ENCODE data around the gene TMEM167B.

TMEM167B gene

DNA sequence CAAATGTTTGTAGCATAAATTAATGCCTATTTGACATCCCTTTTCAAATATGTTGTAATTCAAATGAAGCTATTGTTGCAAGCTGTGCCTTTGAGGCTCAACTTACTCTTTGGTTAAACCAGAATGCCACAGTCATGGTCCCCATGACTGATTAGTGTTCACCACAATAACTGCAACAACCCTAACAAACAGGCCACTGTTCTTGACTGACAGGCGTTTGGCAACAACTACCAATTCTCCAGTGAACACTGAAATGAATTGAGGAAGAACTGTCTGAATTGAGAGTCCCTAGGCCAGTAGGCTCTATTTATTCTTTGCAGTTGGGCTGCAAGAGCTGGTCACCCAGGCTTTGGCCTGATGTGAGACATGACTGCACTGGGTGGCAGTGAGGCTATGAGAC is 6.6 kb upstream of the TMEM167B start:
- Histone ChIP-seq H2AK5ac (ENCODE audit: low read length) (no peak overlapping the region), H3K36me3 (ENCODE audit: control insufficient read depth, insufficient read depth, low read length) (no peaks in the 10 kb centered on the region), H3K79me2 (ENCODE audit: control insufficient read depth, insufficient read depth, low read length) (no peaks in the 10 kb centered on the region), H2BK120ac (ENCODE audit: low read depth, low read length) (no peak overlapping the region), H4K5ac (ENCODE audit: low read length) (no peak overlapping the region), H3K56ac (ENCODE audit: low read length) (no peak overlapping the region), H3K4me1 (ENCODE audit: control insufficient read depth, low read depth, low read length) (no peaks in the 10 kb centered on the region), H3K27me3 (ENCODE audit: insufficient read depth, low read length, poor library complexity) (no peaks in the 10 kb centered on the region), H3K4ac (ENCODE audit: low read depth, low read length) (no peak overlapping the region), H3K18ac (ENCODE audit: low read length) (no peak overlapping the region), H3K79me1 (ENCODE audit: low read length) (no peaks in the 10 kb centered on the region), H3K4me3 (ENCODE audit: low read length) (no peak overlapping the region), H3K23ac (ENCODE audit: low read length) (no peak overlapping the region), H4K8ac (ENCODE audit: low read depth, low read length) (no peak overlapping the region), H2BK5ac (ENCODE audit: low read length) (no peak overlapping the region), H3K9ac (ENCODE audit: low read length) (no peak overlapping the region), H3K4me2 (ENCODE audit: low read length) (no peak overlapping the region), H3K27ac (ENCODE audit: low read depth, low read length) (no peak overlapping the region), H2BK15ac (replicated peaks; ENCODE audit: low read depth) (no peak overlapping the region)
- WGBS (ENCODE audit: extremely low coverage, insufficient coverage, low lambda C conversion rate) = no CpG with 5 or more reads among the region's 1 CpG
- DNase-seq = no peak

DNA sequence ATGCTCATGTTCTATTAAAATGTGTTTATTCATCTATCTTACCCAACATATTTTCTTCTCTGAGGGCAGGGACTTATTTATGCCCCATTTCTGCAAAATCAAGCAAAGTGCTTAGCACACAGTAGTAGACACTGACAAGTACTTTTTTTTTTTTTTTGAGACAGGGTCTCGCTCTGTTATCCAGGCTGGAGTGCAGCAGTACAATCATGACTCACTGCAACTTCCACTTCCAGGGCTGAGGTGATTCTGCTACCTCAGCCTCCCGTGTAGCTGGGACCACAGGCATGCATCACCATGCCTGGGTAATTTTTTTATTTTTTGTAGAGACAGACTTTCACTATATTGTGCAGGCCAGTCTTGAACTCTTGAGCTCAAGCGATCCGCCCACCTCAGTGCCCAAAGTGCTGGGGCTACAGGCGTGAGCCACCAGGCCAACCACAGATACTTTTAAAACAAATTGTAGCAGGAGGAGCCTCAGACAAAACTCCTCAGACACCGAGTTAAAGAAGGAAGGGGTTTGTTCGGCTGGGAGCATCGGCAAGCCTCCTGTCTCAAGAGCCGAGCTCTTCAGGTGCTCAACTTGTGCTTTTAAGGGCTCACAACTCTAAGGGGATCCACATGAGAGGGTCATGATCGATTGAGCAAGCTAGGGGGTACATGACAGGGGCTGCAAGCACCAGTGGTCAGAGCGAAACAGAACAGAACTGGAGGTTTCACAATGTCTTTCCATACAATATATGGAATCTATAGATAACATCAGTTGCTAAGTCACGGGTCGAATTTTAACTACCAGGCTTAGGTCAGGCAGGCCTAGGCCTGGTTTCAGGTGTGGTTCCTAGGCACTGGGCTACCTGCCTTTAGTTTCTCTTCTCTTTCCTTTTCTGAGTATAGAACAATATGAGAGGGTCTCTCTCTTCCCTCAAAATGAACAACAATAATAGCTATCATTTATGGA is 5.7 kb upstream of the TMEM167B start:
- H3K36me3 ChIP-seq (ENCODE audit: control insufficient read depth, insufficient read depth, low read length) = no peaks in the 10 kb centered on the region
- H3K4me3 ChIP-seq (ENCODE audit: low read length) = no peak overlapping the region
- WGBS (ENCODE audit: extremely low coverage, insufficient coverage, low lambda C conversion rate) = no CpG with 5 or more reads among the region's 13 CpGs
- H3K79me2 ChIP-seq (ENCODE audit: control insufficient read depth, insufficient read depth, low read length) = no peaks in the 10 kb centered on the region
- H3K27me3 ChIP-seq (ENCODE audit: insufficient read depth, low read length, poor library complexity) = no peaks in the 10 kb centered on the region
- DNase-seq = no peak
- H3K4ac ChIP-seq (ENCODE audit: low read depth, low read length) = no peak overlapping the region
- no peak overlapping the region for H2BK5ac ChIP-seq (ENCODE audit: low read length)
- no peak overlapping the region for H2BK120ac ChIP-seq (ENCODE audit: low read depth, low read length)
- peak overlapping the region; percentile 28 for H4K8ac ChIP-seq (ENCODE audit: low read depth, low read length)
- no peaks in the 10 kb centered on the region for H3K4me1 ChIP-seq (ENCODE audit: control insufficient read depth, low read depth, low read length)
- no peak overlapping the region for H3K9ac ChIP-seq (ENCODE audit: low read length)
- no peaks in the 10 kb centered on the region for H3K79me1 ChIP-seq (ENCODE audit: low read length)
- H3K23ac ChIP-seq (ENCODE audit: low read length) = no peak overlapping the region
- no peak overlapping the region for H3K27ac ChIP-seq (ENCODE audit: low read depth, low read length)
- H3K56ac ChIP-seq (ENCODE audit: low read length) = no peak overlapping the region
- no peak overlapping the region for H3K18ac ChIP-seq (ENCODE audit: low read length)
- no peak overlapping the region for H2BK15ac ChIP-seq (replicated peaks; ENCODE audit: low read depth)
- no peak overlapping the region for H4K5ac ChIP-seq (ENCODE audit: low read length)
- H3K4me2 ChIP-seq (ENCODE audit: low read length) = no peak overlapping the region
- H2AK5ac ChIP-seq (ENCODE audit: low read length) = no peak overlapping the region

DNA sequence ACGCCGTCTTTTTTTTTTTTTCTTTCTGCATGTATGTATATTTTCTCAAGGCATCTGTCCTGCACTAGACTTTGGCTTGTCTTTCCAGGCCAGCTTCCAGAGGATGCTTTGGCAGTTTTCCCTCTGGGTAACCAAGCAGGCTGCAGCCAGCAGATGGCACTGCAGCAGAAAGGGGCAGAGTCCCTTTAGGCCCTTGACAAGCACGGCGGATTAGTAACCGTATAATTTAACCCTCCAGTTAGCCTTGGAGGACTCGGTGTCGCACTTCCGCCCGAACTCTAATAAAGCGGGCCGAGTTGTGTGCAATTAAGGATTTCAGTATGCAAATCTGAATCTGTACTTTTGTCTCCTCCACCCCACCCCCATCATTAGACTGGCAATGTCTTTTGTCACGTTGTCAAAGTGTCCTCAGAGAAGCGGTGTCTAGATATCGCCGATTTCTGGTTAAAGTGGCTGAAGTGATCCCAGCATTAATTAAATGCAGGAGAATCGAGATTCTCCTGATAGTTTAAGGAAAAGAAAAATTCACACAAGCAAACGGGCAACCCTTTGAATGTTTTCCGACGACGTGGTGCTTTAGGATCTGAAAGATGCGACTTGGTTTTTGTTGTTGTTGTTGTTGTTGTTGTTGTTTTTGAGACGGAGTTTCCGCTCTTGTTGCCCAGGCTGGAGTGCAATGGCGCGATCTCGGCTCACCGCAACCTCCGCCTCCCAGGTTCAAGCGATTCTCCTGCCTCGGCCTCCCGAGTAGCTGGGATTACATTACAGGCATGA is 1.1 kb upstream of the TMEM167B start:
- peaks cover 4% of the 10 kb centered on the region for H3K79me1 ChIP-seq (ENCODE audit: low read length)
- no peak overlapping the region for H3K4me2 ChIP-seq (ENCODE audit: low read length)
- no peak overlapping the region for H3K9ac ChIP-seq (ENCODE audit: low read length)
- H2BK5ac ChIP-seq (ENCODE audit: low read length) = no peak overlapping the region
- H3K56ac ChIP-seq (ENCODE audit: low read length) = no peak overlapping the region
- H3K36me3 ChIP-seq (ENCODE audit: control insufficient read depth, insufficient read depth, low read length) = no peaks in the 10 kb centered on the region
- no peak overlapping the region for H2BK15ac ChIP-seq (replicated peaks; ENCODE audit: low read depth)
- no peak overlapping the region for H3K23ac ChIP-seq (ENCODE audit: low read length)
- no peak overlapping the region for H4K8ac ChIP-seq (ENCODE audit: low read depth, low read length)
- no peak overlapping the region for H3K18ac ChIP-seq (ENCODE audit: low read length)
- H3K4ac ChIP-seq (ENCODE audit: low read depth, low read length) = no peak overlapping the region
- peak; percentile 81 for DNase-seq
- no peak overlapping the region for H2BK120ac ChIP-seq (ENCODE audit: low read depth, low read length)
- H3K4me3 ChIP-seq (ENCODE audit: low read length) = no peak overlapping the region
- no peak overlapping the region for H3K27ac ChIP-seq (ENCODE audit: low read depth, low read length)
- no peak overlapping the region for H2AK5ac ChIP-seq (ENCODE audit: low read length)
- H3K4me1 ChIP-seq (ENCODE audit: control insufficient read depth, low read depth, low read length) = peaks cover 2% of the 10 kb centered on the region
- WGBS (ENCODE audit: extremely low coverage, insufficient coverage, low lambda C conversion rate) = no CpG with 5 or more reads among the region's 31 CpGs
- no peak overlapping the region for H4K5ac ChIP-seq (ENCODE audit: low read length)
- H3K27me3 ChIP-seq (ENCODE audit: insufficient read depth, low read length, poor library complexity) = no peaks in the 10 kb centered on the region
- peaks cover 2% of the 10 kb centered on the region for H3K79me2 ChIP-seq (ENCODE audit: control insufficient read depth, insufficient read depth, low read length)

DNA sequence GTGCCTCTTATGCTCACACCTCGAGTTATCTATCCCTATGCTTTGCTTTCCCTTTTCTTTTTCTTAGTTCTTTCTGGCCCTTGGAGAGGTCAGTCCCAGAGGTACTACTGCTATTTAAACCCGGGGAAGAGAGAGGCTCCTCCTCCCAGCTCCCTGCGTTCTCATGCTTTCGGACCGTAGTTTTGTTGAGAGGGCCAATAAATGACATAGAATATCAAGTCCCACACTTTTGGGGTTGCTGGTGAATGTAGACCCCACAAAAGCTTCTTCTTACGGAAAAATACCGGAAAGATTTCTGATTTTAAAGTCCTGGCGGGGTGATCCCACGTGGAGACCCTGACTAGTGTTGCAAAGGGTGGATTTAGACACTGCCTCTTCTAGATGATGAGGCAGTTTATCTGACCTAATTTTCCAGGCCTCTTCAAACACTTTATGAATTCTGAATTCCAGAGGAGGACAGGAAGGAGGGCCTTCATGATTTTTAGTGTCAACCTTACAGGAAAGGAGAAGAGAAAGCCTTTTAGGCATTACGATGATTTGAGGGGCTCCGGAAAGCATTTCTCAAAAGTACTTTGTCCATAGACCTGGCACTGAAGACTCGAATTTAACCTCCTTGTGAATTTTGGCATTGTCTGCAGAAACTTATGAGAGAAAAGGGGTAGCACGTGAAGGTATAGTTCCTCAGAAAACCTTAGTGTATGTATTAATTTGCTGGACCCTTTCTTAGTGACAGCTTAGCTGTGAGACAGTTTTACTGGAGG is 694 bp downstream of the TMEM167B start:
- H2BK120ac ChIP-seq (ENCODE audit: low read depth, low read length) = no peak overlapping the region
- H3K79me1 ChIP-seq (ENCODE audit: low read length) = peaks cover 4% of the 10 kb centered on the region
- H3K23ac ChIP-seq (ENCODE audit: low read length) = no peak overlapping the region
- peak overlapping the region; percentile 88 for H3K9ac ChIP-seq (ENCODE audit: low read length)
- no peak overlapping the region for H2AK5ac ChIP-seq (ENCODE audit: low read length)
- no peaks in the 10 kb centered on the region for H3K27me3 ChIP-seq (ENCODE audit: insufficient read depth, low read length, poor library complexity)
- no peak overlapping the region for H4K5ac ChIP-seq (ENCODE audit: low read length)
- H3K27ac ChIP-seq (ENCODE audit: low read depth, low read length) = peak overlapping the region; percentile 48
- H2BK5ac ChIP-seq (ENCODE audit: low read length) = no peak overlapping the region
- peak overlapping the region; percentile 71 for H3K4me3 ChIP-seq (ENCODE audit: low read length)
- H3K4me2 ChIP-seq (ENCODE audit: low read length) = peak overlapping the region; percentile 58
- peak overlapping the region; percentile 92 for H3K56ac ChIP-seq (ENCODE audit: low read length)
- peak overlapping the region; percentile 11 for H3K4ac ChIP-seq (ENCODE audit: low read depth, low read length)
- DNase-seq = peak; percentile 71
- H4K8ac ChIP-seq (ENCODE audit: low read depth, low read length) = no peak overlapping the region
- peaks cover 2% of the 10 kb centered on the region for H3K79me2 ChIP-seq (ENCODE audit: control insufficient read depth, insufficient read depth, low read length)
- no CpG with 5 or more reads among the region's 13 CpGs for WGBS (ENCODE audit: extremely low coverage, insufficient coverage, low lambda C conversion rate)
- no peak overlapping the region for H2BK15ac ChIP-seq (replicated peaks; ENCODE audit: low read depth)
- H3K4me1 ChIP-seq (ENCODE audit: control insufficient read depth, low read depth, low read length) = peaks cover 2% of the 10 kb centered on the region
- no peaks in the 10 kb centered on the region for H3K36me3 ChIP-seq (ENCODE audit: control insufficient read depth, insufficient read depth, low read length)
- no peak overlapping the region for H3K18ac ChIP-seq (ENCODE audit: low read length)

DNA sequence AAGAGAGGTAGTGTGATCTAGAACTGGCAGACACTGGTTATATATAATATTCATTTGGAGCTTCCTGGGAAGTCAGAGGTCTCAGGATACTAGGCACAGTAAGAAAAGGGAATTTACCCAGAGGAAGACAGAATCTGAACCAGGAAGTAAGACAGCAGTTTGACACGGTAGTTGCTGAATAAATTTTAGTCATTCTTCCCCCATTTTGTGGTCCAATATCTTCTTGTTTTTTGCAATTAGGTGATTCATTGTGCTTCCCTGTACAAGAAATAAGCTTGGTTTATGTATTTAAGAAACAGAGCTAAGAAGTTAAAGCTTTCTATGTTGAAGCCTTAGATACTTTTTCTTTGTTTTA is 1.3 kb downstream of the TMEM167B start:
- Histone ChIP-seq H3K79me1 (ENCODE audit: low read length) (peaks cover 4% of the 10 kb centered on the region), H3K4me1 (ENCODE audit: control insufficient read depth, low read depth, low read length) (peaks cover 2% of the 10 kb centered on the region), H3K36me3 (ENCODE audit: control insufficient read depth, insufficient read depth, low read length) (no peaks in the 10 kb centered on the region), H2BK15ac (replicated peaks; ENCODE audit: low read depth) (no peak overlapping the region), H3K9ac (ENCODE audit: low read length) (peak overlapping the region; percentile 88), H2BK120ac (ENCODE audit: low read depth, low read length) (no peak overlapping the region), H3K79me2 (ENCODE audit: control insufficient read depth, insufficient read depth, low read length) (peaks cover 2% of the 10 kb centered on the region), H3K27me3 (ENCODE audit: insufficient read depth, low read length, poor library complexity) (no peaks in the 10 kb centered on the region), H3K23ac (ENCODE audit: low read length) (no peak overlapping the region), H2AK5ac (ENCODE audit: low read length) (no peak overlapping the region), H3K4ac (ENCODE audit: low read depth, low read length) (peak overlapping the region; percentile 11), H4K5ac (ENCODE audit: low read length) (no peak overlapping the region), H3K4me3 (ENCODE audit: low read length) (no peak overlapping the region), H4K8ac (ENCODE audit: low read depth, low read length) (no peak overlapping the region), H3K56ac (ENCODE audit: low read length) (peak overlapping the region; percentile 92), H3K4me2 (ENCODE audit: low read length) (peak overlapping the region; percentile 58), H3K27ac (ENCODE audit: low read depth, low read length) (no peak overlapping the region), H3K18ac (ENCODE audit: low read length) (no peak overlapping the region), H2BK5ac (ENCODE audit: low read length) (no peak overlapping the region)
- WGBS (ENCODE audit: extremely low coverage, insufficient coverage, low lambda C conversion rate) = no CpG with 5 or more reads among the region's 1 CpG
- no peak for DNase-seq

All from mesendoderm (in vitro differentiated cells).